Measurements from ENCODE around the gene TOMM34.

- TF ChIP-seq CTCF (IDR thresholded peaks at IDR 0.05; ENCODE audit: low read depth, low read length, missing input control) (no peak), SP1 (IDR thresholded peaks at IDR 0.05) (no peak), YY1 (IDR thresholded peaks at IDR 0.05) (no peak), REST (IDR thresholded peaks at IDR 0.05) (no peak), MAX (IDR thresholded peaks at IDR 0.05) (no peak), TAF1 (conservative IDR thresholded peaks at IDR 0.05) (no peak), GABPA (IDR thresholded peaks at IDR 0.05 in 1 of 2, conservative IDR thresholded peaks at IDR 0.05 in 1 of 2) (no peak), JUND (IDR thresholded peaks at IDR 0.05) (no peak), ZBTB33 (IDR thresholded peaks at IDR 0.05) (no peak), FOXA1 (IDR thresholded peaks at IDR 0.05) (no peak)
Measured at GRCh38 chr20:44959082-44959637, 1.0 kb downstream of the TOMM34 start.
